Gastrocnemius medialis (tissue), 4 donors: ENCODE results near the gene CDK11B.
A peak's percentile ranks its signal among the peaks of the same experiment; 100 is the strongest.

ENCODE experiments used
- CTCF ChIP-seq, 5 experiments: fragments of 450-650 bp in 3 of 5; fragments of 200-600 bp in 2 of 5; sonication (generic) in 2 of 5; IDR thresholded peaks in 4 of 5; conservative IDR thresholded peaks in 1 of 5; 1 replicate in 4 of 5; 2 replicates in 1 of 5; pipeline ENCODE4 v1.5.1; 2016 to 2019; ENCODE audit warnings: antibody characterized with exemption in 5 of 5, mild to moderate bottlenecking in 3 of 5, moderate library complexity in 3 of 5
- POLR2A ChIP-seq, 2 donors: fragments of 450-650 bp; IDR thresholded peaks; one replicate each; pipeline ENCODE4 v1.6.1; 2017; ENCODE audit warnings: antibody characterized with exemption in 2 of 2, mild to moderate bottlenecking in 2 of 2, moderate library complexity in 2 of 2

GRCh38 chr1:1619917-1620361 lies 38.9 kb downstream of the CDK11B start:
- TF ChIP-seq POLR2A (IDR thresholded peaks at IDR 0.05) (no peak), CTCF (IDR thresholded peaks at IDR 0.05 in 4 of 5, conservative IDR thresholded peaks at IDR 0.05 in 1 of 5) (peak; percentile 34 to 59 (median 42))
